ENCODE measurements around the gene MXRA5. TPM values are rescaled to one million over a fixed set of nuclear protein-coding genes. Genes with fewer than 3 reads are reported as not detected.
"Not testable (repeated sequence)": the region's sequence is repeated elsewhere in the genome, so short reads cannot be mapped to it uniquely, and the experiment has no call there.

The MXRA5 gene
- total RNA-seq, 4 donors from 2014 or later, result 0.02 to 0.26 TPM; not detected in 2

GRCh38 chrX:3384327-3384726 is 37.9 kb upstream of the MXRA5 start:
- in situ Hi-C loops (cut with MboI; ENCODE audit: low sequenced_read_pairs in 4 of 4), result no loop called here
- no peaks in the 10 kb centered on the region for H3K27me3 ChIP-seq
- intact Hi-C loops (cut with DNase I; ENCODE audit: low total_unique reads), result no loop called here
- TF ChIP-seq POLR2A (IDR thresholded peaks at IDR 0.05) (no peak), CTCF (IDR thresholded peaks at IDR 0.05 in 4 of 5, conservative IDR thresholded peaks at IDR 0.05 in 1 of 5) (no peak)
- no peaks in the 10 kb centered on the region for H3K4me1 ChIP-seq
- no peak overlapping the region for H3K27ac ChIP-seq
- H3K4me3 ChIP-seq, result no peak overlapping the region
- ATAC-seq (no peak), DNase-seq (no peak)
- no peaks in the 10 kb centered on the region for H3K9me3 ChIP-seq
- no peaks in the 10 kb centered on the region for H3K36me3 ChIP-seq

- in situ Hi-C loops (cut with MboI; ENCODE audit: low sequenced_read_pairs in 4 of 4), result no loop called here
- no peak for ATAC-seq
- TF ChIP-seq CTCF (IDR thresholded peaks at IDR 0.05 in 4 of 5, conservative IDR thresholded peaks at IDR 0.05 in 1 of 5) (no peak), POLR2A (IDR thresholded peaks at IDR 0.05) (no peak)
Observed at GRCh38 chrX:3380603-3381002, 34.2 kb upstream of the MXRA5 start.

GRCh38 chrX:3379111-3379510 is 32.7 kb upstream of the MXRA5 start:
- DNase-seq (no peak), ATAC-seq (no peak)
- no peaks in the 10 kb centered on the region for H3K9me3 ChIP-seq
- H3K27me3 ChIP-seq, result no peaks in the 10 kb centered on the region
- H3K36me3 ChIP-seq, result no peaks in the 10 kb centered on the region
- in situ Hi-C loops (cut with MboI; ENCODE audit: low sequenced_read_pairs in 4 of 4) (no loop called here), intact Hi-C loops (cut with DNase I; ENCODE audit: low total_unique reads) (no loop called here)
- no peaks in the 10 kb centered on the region for H3K4me1 ChIP-seq
- no peak overlapping the region for H3K4me3 ChIP-seq
- no peak overlapping the region for H3K27ac ChIP-seq
- TF ChIP-seq POLR2A (IDR thresholded peaks at IDR 0.05) (no peak), CTCF (IDR thresholded peaks at IDR 0.05 in 4 of 5, conservative IDR thresholded peaks at IDR 0.05 in 1 of 5) (no peak)

More at GRCh38 chrX:3380603-3381002, 34.2 kb upstream of the MXRA5 start:
- no peak for DNase-seq
- no peaks in the 10 kb centered on the region for H3K27me3 ChIP-seq
- H3K27ac ChIP-seq, result no peak overlapping the region
- no peaks in the 10 kb centered on the region for H3K36me3 ChIP-seq
- no peaks in the 10 kb centered on the region for H3K9me3 ChIP-seq
- no peak overlapping the region for H3K4me3 ChIP-seq
- intact Hi-C loops (cut with DNase I; ENCODE audit: low total_unique reads), result no loop called here
- H3K4me1 ChIP-seq, result no peaks in the 10 kb centered on the region

- Histone ChIP-seq H3K4me3 (no peak overlapping the region), H3K36me3 (no peaks in the 10 kb centered on the region), H3K4me1 (no peaks in the 10 kb centered on the region), H3K27me3 (no peaks in the 10 kb centered on the region), H3K27ac (no peak overlapping the region), H3K9me3 (no peaks in the 10 kb centered on the region)
- TF ChIP-seq CTCF (IDR thresholded peaks at IDR 0.05 in 4 of 5, conservative IDR thresholded peaks at IDR 0.05 in 1 of 5) (no peak), POLR2A (IDR thresholded peaks at IDR 0.05) (no peak)
- in situ Hi-C loops (cut with MboI; ENCODE audit: low sequenced_read_pairs in 4 of 4) (no loop called here), intact Hi-C loops (cut with DNase I; ENCODE audit: low total_unique reads) (no loop called here)
- ATAC-seq, result no peak
- DNase-seq, result no peak
Observed at GRCh38 chrX:3378156-3378555, 31.7 kb upstream of the MXRA5 start.

- TF ChIP-seq CTCF (IDR thresholded peaks at IDR 0.05 in 4 of 5, conservative IDR thresholded peaks at IDR 0.05 in 1 of 5) (no peak), POLR2A (IDR thresholded peaks at IDR 0.05) (no peak)
- no peak overlapping the region for H3K4me3 ChIP-seq
- H3K27ac ChIP-seq, result no peak overlapping the region
- H3K36me3 ChIP-seq, result no peaks in the 10 kb centered on the region
- H3K4me1 ChIP-seq, result no peaks in the 10 kb centered on the region
- H3K9me3 ChIP-seq, result no peaks in the 10 kb centered on the region
- ATAC-seq (no peak), DNase-seq (no peak)
- no peaks in the 10 kb centered on the region for H3K27me3 ChIP-seq
- intact Hi-C loops (cut with DNase I; ENCODE audit: low total_unique reads) (no loop called here), in situ Hi-C loops (cut with MboI; ENCODE audit: low sequenced_read_pairs in 4 of 4) (no loop called here)
Observed at GRCh38 chrX:3377560-3377959, 31.1 kb upstream of the MXRA5 start.

GRCh38 chrX:3375878-3376508 is 29.5 kb upstream of the MXRA5 start:
- intact Hi-C loops (cut with DNase I; ENCODE audit: low total_unique reads); DNase-seq; H3K27me3 ChIP-seq; H3K4me3 ChIP-seq; H3K36me3 ChIP-seq; H3K4me1 ChIP-seq; H3K27ac ChIP-seq; in situ Hi-C loops (cut with MboI; ENCODE audit: low sequenced_read_pairs in 4 of 4); H3K9me3 ChIP-seq: not testable (repeated sequence)
- ATAC-seq, result peak in 1 of 2 donors; percentile 39

Data from gastrocnemius medialis (tissue), 4 donors.